HG03575 (cell line): ENCODE data around the gene HSP90B1.

ENCODE experiments used
- ATAC-seq: cut with Tn5 transposase; IDR thresholded peaks from one replicate; pipeline ENCODE4 v1.9.1; 2021; ENCODE audit not compliant: unreplicated experiment, insufficient number of reproducible peaks, low FRiP score; ENCODE audit errors: extremely low read depth

The HSP90B1 gene

GRCh38 chr12:103964805-103965204 lies 34.6 kb downstream of the HSP90B1 start:
- ATAC-seq: no peak

- ATAC-seq: no peak
Measured at GRCh38 chr12:103965255-103965589, 35.0 kb downstream of the HSP90B1 start.

- peak; percentile 70 for ATAC-seq
Measured at GRCh38 chr12:103965590-103966504, 35.6 kb downstream of the HSP90B1 start, which contains the start of gene TDG. Gene TDG, plus strand, starts transcription at chr12:103965872. Its CDS starts 166 bp downstream, at chr12:103966038.

GRCh38 chr12:103966736-103967135 lies 36.5 kb downstream of the HSP90B1 start:
- ATAC-seq: no peak

- ATAC-seq: no peak
Measured at GRCh38 chr12:103969391-103969790, 39.2 kb downstream of the HSP90B1 start.

GRCh38 chr12:103973909-103974308 lies 43.7 kb downstream of the HSP90B1 start:
- no peak for ATAC-seq

- ATAC-seq: no peak
Measured at GRCh38 chr12:103975368-103975767, 45.2 kb downstream of the HSP90B1 start.

GRCh38 chr12:103978384-103978982 lies 48.3 kb downstream of the HSP90B1 start:
- ATAC-seq: no peak

- ATAC-seq: no peak
Measured at GRCh38 chr12:103986829-103987228, 56.6 kb downstream of the HSP90B1 start.

- ATAC-seq: no peak
Measured at GRCh38 chr12:103994235-103994634, 64.0 kb downstream of the HSP90B1 start.

- no peak for ATAC-seq
Measured at GRCh38 chr12:103996595-103996994, 66.4 kb downstream of the HSP90B1 start.

- ATAC-seq: no peak
Measured at GRCh38 chr12:103997286-103997900, 67.2 kb downstream of the HSP90B1 start.
